ENCODE measurements around the gene RAPGEF5.

RAPGEF5 gene

GRCh38 chr7:22234227-22234626 lies 122.7 kb downstream of the RAPGEF5 start:
- Histone ChIP-seq H3K9me3 (no peaks in the 10 kb centered on the region; the same call in 1 of the 2 replicates), H3K27me3 (no peaks in the 10 kb centered on the region), H3K4me1 (peaks cover 11% of the 10 kb centered on the region; the same call in 1 of the 2 replicates), H3K36me3 (peaks cover 15% of the 10 kb centered on the region; the same call in 1 of the 2 replicates), H3K4me3 (ENCODE audit: low read depth, low read length) (no peak overlapping the region)
- no peak for DNase-seq
- no peak for TF ChIP-seq CTCF (IDR thresholded peaks at IDR 0.05; ENCODE audit: low read depth, low read length)

- H3K36me3 ChIP-seq = peaks cover 26% of the 10 kb centered on the region
- no peak overlapping the region for H3K4me3 ChIP-seq (ENCODE audit: low read depth, low read length)
- no peak for DNase-seq
- TF ChIP-seq CTCF (IDR thresholded peaks at IDR 0.05; ENCODE audit: low read depth, low read length) = no peak
- no peaks in the 10 kb centered on the region for H3K9me3 ChIP-seq
- peaks cover 11% of the 10 kb centered on the region; the same call in 1 of the 2 replicates for H3K4me1 ChIP-seq
- no peaks in the 10 kb centered on the region for H3K27me3 ChIP-seq
Measured at GRCh38 chr7:22231806-22232205, 125.1 kb downstream of the RAPGEF5 start.

- no peaks in the 10 kb centered on the region for H3K9me3 ChIP-seq
- H3K4me3 ChIP-seq (ENCODE audit: low read depth, low read length) = no peak overlapping the region
- TF ChIP-seq CTCF (IDR thresholded peaks at IDR 0.05; ENCODE audit: low read depth, low read length) = no peak
- peaks cover 11% of the 10 kb centered on the region for H3K4me1 ChIP-seq
- H3K27me3 ChIP-seq = no peaks in the 10 kb centered on the region
- H3K36me3 ChIP-seq = peaks cover 26% of the 10 kb centered on the region
- no peak for DNase-seq
Measured at GRCh38 chr7:22231141-22231540, 125.8 kb downstream of the RAPGEF5 start.

GRCh38 chr7:22230238-22230637 lies 126.7 kb downstream of the RAPGEF5 start:
- TF ChIP-seq CTCF (IDR thresholded peaks at IDR 0.05; ENCODE audit: low read depth, low read length) = no peak
- Histone ChIP-seq H3K27me3 (no peaks in the 10 kb centered on the region), H3K4me3 (ENCODE audit: low read depth, low read length) (no peak overlapping the region), H3K4me1 (peaks cover 11% of the 10 kb centered on the region), H3K9me3 (no peaks in the 10 kb centered on the region), H3K36me3 (peaks cover 26% of the 10 kb centered on the region)
- DNase-seq = no peak

GRCh38 chr7:22229148-22229547 lies 127.8 kb downstream of the RAPGEF5 start:
- peaks cover 11% of the 10 kb centered on the region for H3K4me1 ChIP-seq
- no peak overlapping the region for H3K4me3 ChIP-seq (ENCODE audit: low read depth, low read length)
- no peak for DNase-seq
- no peaks in the 10 kb centered on the region for H3K9me3 ChIP-seq
- TF ChIP-seq CTCF (IDR thresholded peaks at IDR 0.05; ENCODE audit: low read depth, low read length) = no peak
- H3K36me3 ChIP-seq = peaks cover 30% of the 10 kb centered on the region
- no peaks in the 10 kb centered on the region for H3K27me3 ChIP-seq

- Histone ChIP-seq H3K27me3 (no peaks in the 10 kb centered on the region), H3K9me3 (no peaks in the 10 kb centered on the region), H3K4me1 (peaks cover 3% of the 10 kb centered on the region; the same call in 1 of the 2 replicates), H3K4me3 (ENCODE audit: low read depth, low read length) (no peak overlapping the region), H3K36me3 (peaks cover 52% of the 10 kb centered on the region)
- no peak for TF ChIP-seq CTCF (IDR thresholded peaks at IDR 0.05; ENCODE audit: low read depth, low read length)
- no peak for DNase-seq
Measured at GRCh38 chr7:22223807-22224206, 133.1 kb downstream of the RAPGEF5 start.
